Measurements from ENCODE around the gene WIPF1.

The WIPF1 gene

GRCh38 chr2:174529916-174530315 is 67.7 kb downstream of the WIPF1 start:
- DNase-seq = no peak

GRCh38 chr2:174527959-174528358 is 69.6 kb downstream of the WIPF1 start:
- no peak for DNase-seq

DNA sequence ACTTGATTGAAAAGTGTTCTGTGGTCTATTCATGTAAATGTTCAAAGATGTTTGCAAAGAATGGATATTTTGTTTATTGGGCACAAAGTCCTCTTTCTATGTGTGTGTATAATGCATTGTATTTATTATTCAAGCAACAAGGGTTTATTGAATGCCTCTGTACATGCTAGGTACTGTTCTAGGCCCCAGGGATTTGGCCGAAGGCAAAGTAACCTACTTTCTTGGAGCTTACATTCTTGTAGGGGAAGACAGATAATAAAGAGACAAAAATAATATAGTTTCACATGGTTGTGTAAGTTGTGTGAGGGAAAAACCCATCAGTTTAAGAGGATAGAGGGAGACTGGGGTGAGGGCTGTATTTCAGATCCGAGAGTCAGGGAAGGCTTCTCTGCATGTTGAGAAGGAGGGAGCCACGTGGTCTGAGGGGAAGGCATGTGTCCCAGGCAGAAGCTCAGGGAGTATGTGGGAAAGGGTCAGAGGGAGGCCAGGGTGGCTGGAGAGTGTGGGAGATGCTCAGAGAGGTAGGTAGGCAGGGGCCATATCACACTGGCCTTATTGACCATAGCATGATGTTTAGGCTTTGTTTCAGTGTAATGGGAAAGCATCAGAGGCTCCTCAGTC is 70.4 kb downstream of the WIPF1 start:
- DNase-seq = no peak

- no peak for DNase-seq
Measured at GRCh38 chr2:174524527-174524926, 73.1 kb downstream of the WIPF1 start.

DNA sequence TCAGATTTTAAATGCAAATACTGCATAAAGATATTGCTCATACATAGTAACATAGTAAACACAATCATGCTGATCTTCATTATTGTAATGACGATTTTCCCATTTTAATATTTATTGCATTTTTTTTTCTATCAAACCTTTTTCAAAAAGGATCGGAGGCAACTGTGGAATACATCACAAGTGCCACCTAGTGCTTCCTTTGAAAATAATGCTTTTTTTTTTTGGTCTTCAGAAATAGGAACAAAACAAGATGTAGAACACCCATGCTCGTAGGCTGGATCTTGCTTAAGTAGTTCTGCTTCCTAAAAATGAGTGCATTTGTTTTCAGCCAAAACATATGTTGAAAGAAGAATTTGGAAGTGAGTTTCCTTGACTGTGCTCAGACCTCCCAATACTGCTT is 75.1 kb downstream of the WIPF1 start:
- no peak for DNase-seq

DNA sequence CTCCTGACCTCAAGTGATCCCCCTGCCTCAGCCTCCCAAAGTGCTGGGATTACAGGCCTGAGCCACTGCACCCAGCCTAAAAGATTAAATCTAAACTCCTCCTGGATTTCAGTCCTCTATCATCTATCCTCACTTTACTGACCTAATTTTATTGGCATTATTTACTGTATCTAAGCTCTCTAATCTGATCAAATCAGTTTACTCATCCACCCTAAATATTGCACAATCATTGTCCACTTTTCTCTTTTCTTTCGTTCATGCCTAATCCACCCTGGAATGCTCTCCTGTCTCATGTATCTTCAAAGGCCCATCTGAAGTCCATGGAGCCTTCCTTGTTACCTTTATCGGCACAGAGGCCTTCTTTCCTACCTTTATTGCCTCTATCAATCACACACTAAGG is 79.2 kb downstream of the WIPF1 start:
- no peak for DNase-seq

GRCh38 chr2:174516501-174517378 is 80.9 kb downstream of the WIPF1 start:
- DNase-seq = no peak

GRCh38 chr2:174512345-174512744 is 85.3 kb downstream of the WIPF1 start:
- DNase-seq = no peak

GRCh38 chr2:174511580-174512260 is 85.9 kb downstream of the WIPF1 start:
- no peak for DNase-seq

- DNase-seq = no peak
Measured at GRCh38 chr2:174510583-174511189, 86.9 kb downstream of the WIPF1 start.
